NCI-H2171 (cell line): ENCODE results near the gene C3orf38.
A peak's percentile ranks its signal among the peaks of the same experiment; 100 is the strongest.
"Not testable (repeated sequence)": the region's sequence is repeated elsewhere in the genome, so short reads cannot be mapped to it uniquely, and the experiment has no call there.

Experiments
- DNase-seq: peaks from one replicate; lab custom pipeline; 2025; lab: John Stamatoyannopoulos, UW

C3orf38 gene

GRCh38 chr3:88149509-88150362 is at the start of gene C3orf38:
Gene C3orf38 (plus strand): TSS chr3:88149959. CDS start chr3:88150053, 94 bp downstream.
- peak; percentile 78 for DNase-seq

GRCh38 chr3:88101142-88101541 is 48.6 kb upstream of the C3orf38 start:
- no peak for DNase-seq

GRCh38 chr3:88105325-88105724 is 44.4 kb upstream of the C3orf38 start:
- no peak for DNase-seq

GRCh38 chr3:88112289-88112688 is 37.5 kb upstream of the C3orf38 start:
- DNase-seq, result no peak

GRCh38 chr3:88113311-88114162 is 36.2 kb upstream of the C3orf38 start:
- no peak for DNase-seq

- DNase-seq, result no peak
Measured at GRCh38 chr3:88114878-88115549, 34.7 kb upstream of the C3orf38 start.

- DNase-seq, result no peak
Measured at GRCh38 chr3:88117683-88118082, 32.1 kb upstream of the C3orf38 start.

- not testable (repeated sequence) for DNase-seq
Measured at GRCh38 chr3:88118603-88119002, 31.2 kb upstream of the C3orf38 start.

GRCh38 chr3:88123526-88123925 is 26.2 kb upstream of the C3orf38 start:
- DNase-seq, result no peak

GRCh38 chr3:88131695-88132094 is 18.1 kb upstream of the C3orf38 start:
- no peak for DNase-seq

GRCh38 chr3:88132894-88133293 is 16.9 kb upstream of the C3orf38 start:
- DNase-seq, result no peak

- no peak for DNase-seq
Measured at GRCh38 chr3:88133711-88134263, 16.0 kb upstream of the C3orf38 start.

GRCh38 chr3:88137836-88138235 is 11.9 kb upstream of the C3orf38 start:
- DNase-seq, result no peak

GRCh38 chr3:88141458-88142083 is 8.2 kb upstream of the C3orf38 start:
- DNase-seq, result no peak

GRCh38 chr3:88142094-88142624 is 7.6 kb upstream of the C3orf38 start:
- DNase-seq, result no peak

- DNase-seq, result no peak
Measured at GRCh38 chr3:88147261-88147660, 2.5 kb upstream of the C3orf38 start.

GRCh38 chr3:88148651-88149050 is 1.1 kb upstream of the C3orf38 start:
- no peak for DNase-seq

- DNase-seq, result peak; percentile 28
Measured at GRCh38 chr3:88149101-88149508, 654 bp upstream of the C3orf38 start.

GRCh38 chr3:88150371-88150770 is 612 bp downstream of the C3orf38 start:
- DNase-seq, result no peak

- DNase-seq, result no peak
Measured at GRCh38 chr3:88150806-88151205, 1.0 kb downstream of the C3orf38 start.

GRCh38 chr3:88151358-88151757 is 1.6 kb downstream of the C3orf38 start:
- no peak for DNase-seq
